Hypothalamus (tissue), 51 donors: ENCODE measurements around the gene TNNI3K.
"Not testable (repeated sequence)": the region's sequence is repeated elsewhere in the genome, so short reads cannot be mapped to it uniquely, and the experiment has no call there.

Source experiments
- DNase-seq, 51 donors: peaks; one replicate each; lab custom pipeline; 2025; lab: John Stamatoyannopoulos, UW

Gene TNNI3K

GRCh38 chr1:74235153-74235552 lies at the start of gene TNNI3K:
TSS of gene TNNI3K (plus strand) at chr1:74235387. CDS start at chr1:74235452, 65 bp downstream.
- DNase-seq: no peak

GRCh38 chr1:74193908-74194307 lies 41.3 kb upstream of the TNNI3K start:
- peak in 1 of 51 donors; percentile 8 for DNase-seq

GRCh38 chr1:74195339-74195738 lies 39.8 kb upstream of the TNNI3K start:
- no peak for DNase-seq

- no peak for DNase-seq
Measured at GRCh38 chr1:74197255-74197654, 37.9 kb upstream of the TNNI3K start.

GRCh38 chr1:74197657-74198552 lies 37.3 kb upstream of the TNNI3K start, which contains the start of the genes FPGT and LRRIQ3:
TSS of gene FPGT (plus strand) at chr1:74198242. CDS start at chr1:74198279, 37 bp downstream.
TSS of gene LRRIQ3 (minus strand) at chr1:74198176. CDS start at chr1:74183684, 14,492 bp downstream.
- DNase-seq: peak; percentile 72 to 96 (median 89)

GRCh38 chr1:74199504-74199903 lies 35.7 kb upstream of the TNNI3K start:
- no peak for DNase-seq

GRCh38 chr1:74205266-74205665 lies 29.9 kb upstream of the TNNI3K start:
- no peak for DNase-seq

GRCh38 chr1:74215229-74215628 lies 20.0 kb upstream of the TNNI3K start:
- no peak for DNase-seq

- no peak for DNase-seq
Measured at GRCh38 chr1:74222701-74223100, 12.5 kb upstream of the TNNI3K start.

- no peak for DNase-seq
Measured at GRCh38 chr1:74223453-74223852, 11.7 kb upstream of the TNNI3K start.

- DNase-seq: no peak
Measured at GRCh38 chr1:74236440-74236839, 1.3 kb downstream of the TNNI3K start.

- DNase-seq: no peak
Measured at GRCh38 chr1:74237035-74237434, 1.8 kb downstream of the TNNI3K start.

GRCh38 chr1:74237787-74238186 lies 2.6 kb downstream of the TNNI3K start:
- no peak for DNase-seq

- no peak for DNase-seq
Measured at GRCh38 chr1:74245168-74245772, 10.1 kb downstream of the TNNI3K start.

GRCh38 chr1:74246315-74246714 lies 11.1 kb downstream of the TNNI3K start:
- DNase-seq: no peak

- no peak for DNase-seq
Measured at GRCh38 chr1:74247881-74248528, 12.8 kb downstream of the TNNI3K start.

- DNase-seq: not testable (repeated sequence)
Measured at GRCh38 chr1:74253243-74253824, 18.1 kb downstream of the TNNI3K start.

- no peak for DNase-seq
Measured at GRCh38 chr1:74266001-74266400, 30.8 kb downstream of the TNNI3K start.

- DNase-seq: no peak
Measured at GRCh38 chr1:74271503-74271902, 36.3 kb downstream of the TNNI3K start.

GRCh38 chr1:74280642-74281396 lies 45.6 kb downstream of the TNNI3K start:
- no peak for DNase-seq
